B cell (primary cell): Measurements from ENCODE around the gene SLC35A5. TPM values are rescaled to one million over a fixed set of nuclear protein-coding genes. Genes with fewer than 3 reads are reported as not detected.
"Not testable (repeated sequence)": the region's sequence is repeated elsewhere in the genome, so short reads cannot be mapped to it uniquely, and the experiment has no call there.

ENCODE experiments used
- ATAC-seq: fragments of 200-7000 bp; cut with Tn5 transposase; one replicate; pipeline ENCODE4 v1.10.0; 2021; ENCODE audit warnings: low read depth, mild to moderate bottlenecking, moderate number of reproducible peaks, moderate library complexity
- CTCF ChIA-PET: fragments of 350-600 bp; sonication (Branson Sonifier 250); formaldehyde crosslinking; loops from one replicate; lab custom pipeline; 2021; ENCODE audit warnings: antibody characterized with exemption, inconsistent platforms; lab: Charles Lee
- POLR2A ChIA-PET: fragments of 350-600 bp; sonication (Branson Sonifier 250); formaldehyde crosslinking; loops from one replicate; lab custom pipeline; 2021; ENCODE audit warnings: antibody characterized with exemption; lab: Charles Lee
- DNase-seq: peaks from one replicate; pipeline ENCODE4 v3.0.0; 2013
- H2AFZ ChIP-seq: 2 replicates; pipeline ENCODE4 v1.6.1; 2012; ENCODE audit warnings: mild to moderate bottlenecking, low read depth, low read length; ENCODE audit not compliant: insufficient read depth, poor library complexity, severe bottlenecking
- H3K27ac ChIP-seq, 2 donors: 1 replicate in 1 of 2; 2 replicates in 1 of 2; pipeline ENCODE4 v1.5.1; 2012 to 2013; ENCODE audit warnings: low read length in 2 of 2, mild to moderate bottlenecking in 2 of 2, moderate library complexity in 1 of 2
- H3K27me3 ChIP-seq, 4 experiments: fragments of 200-600 bp in 1 of 4; sonication (generic) in 1 of 4; replicated peaks in 1 of 4; 1 replicate in 2 of 4; 2 replicates in 2 of 4; pipeline versions ENCODE4 v1.6.1 to v1.7.0; 2013 to 2016; ENCODE audit warnings: low read length in 3 of 4, mild to moderate bottlenecking in 2 of 4, mixed read lengths in 1 of 4, moderate library complexity in 1 of 4; ENCODE audit not compliant: insufficient read depth in 4 of 4, control insufficient read depth in 3 of 4; ENCODE audit errors: control extremely low read depth in 1 of 4
- H3K36me3 ChIP-seq, 2 experiments: replicated peaks in 1 of 2; 1 replicate in 1 of 2; 2 replicates in 1 of 2; pipeline versions ENCODE4 v1.6.1 to v1.7.1; 2013; ENCODE audit warnings: low read length in 1 of 2; ENCODE audit not compliant: insufficient read depth in 2 of 2, control insufficient read depth in 1 of 2; ENCODE audit errors: control extremely low read depth in 1 of 2, extremely low read depth in 1 of 2
- H3K4me1 ChIP-seq, 2 donors: fragments of 200-600 bp in 1 of 2; sonication (generic) in 1 of 2; 1 replicate in 1 of 2; 2 replicates in 1 of 2; pipeline versions ENCODE4 v1.5.1 to v1.6.1; 2013 to 2017; ENCODE audit warnings: low read length in 2 of 2; ENCODE audit not compliant: control insufficient read depth in 2 of 2, insufficient read depth in 2 of 2
- H3K4me2 ChIP-seq: replicated peaks from 2 replicates; pipeline ENCODE3; 2012; ENCODE audit warnings: mild to moderate bottlenecking, low read depth, low read length; ENCODE audit not compliant: poor library complexity, severe bottlenecking
- H3K4me3 ChIP-seq, 5 experiments: fragments of 200-600 bp in 1 of 5; sonication (generic) in 1 of 5; 1 replicate in 3 of 5; 2 replicates in 2 of 5; pipeline versions ENCODE4 v1.5.1 to v1.7.0; 2011 to 2016; ENCODE audit warnings: low read length in 4 of 5, mild to moderate bottlenecking in 4 of 5, low read depth in 2 of 5, control low read depth in 1 of 5, moderate library complexity in 1 of 5; ENCODE audit not compliant: insufficient read depth in 1 of 5; ENCODE audit errors: control extremely low read depth in 1 of 5, extremely low read depth in 1 of 5
- H3K79me2 ChIP-seq: fragments of 200-600 bp; sonication (generic); one replicate; pipeline ENCODE4 v1.6.0; 2016; ENCODE audit warnings: low read length; ENCODE audit not compliant: control insufficient read depth, insufficient read depth
- H3K9ac ChIP-seq: fragments of 200-600 bp; sonication (generic); 2 replicates; pipeline ENCODE4 v1.6.1; 2017; ENCODE audit warnings: mild to moderate bottlenecking, low read length, moderate library complexity
- H3K9me3 ChIP-seq, 3 donors: one replicate each; pipeline versions ENCODE4 v1.6.1 to v1.7.1; 2013; ENCODE audit warnings: low read length in 2 of 3; ENCODE audit not compliant: control insufficient read depth in 2 of 3, insufficient read depth in 1 of 3; ENCODE audit errors: control extremely low read depth in 1 of 3
- H4K20me1 ChIP-seq: 2 replicates; pipeline ENCODE4 v1.6.0; 2012; ENCODE audit warnings: mild to moderate bottlenecking, low read length; ENCODE audit not compliant: insufficient read depth, control insufficient read depth, poor library complexity, severe bottlenecking
- H3K27ac Mint-ChIP-seq: one replicate; pipeline ENCODE4 v1.8.0; 2021; ENCODE audit warnings: mixed read lengths
- H3K27me3 Mint-ChIP-seq: one replicate; pipeline ENCODE4 v1.8.0; 2021; ENCODE audit warnings: mixed read lengths
- H3K4me1 Mint-ChIP-seq: one replicate; pipeline ENCODE4 v1.8.0; 2021; ENCODE audit warnings: mixed read lengths
- H3K4me3 Mint-ChIP-seq: one replicate; pipeline ENCODE4 v1.8.0; 2021; ENCODE audit warnings: mixed read lengths
- H3K9me3 Mint-ChIP-seq: one replicate; pipeline ENCODE4 v1.8.0; 2022; ENCODE audit warnings: mixed read lengths; ENCODE audit not compliant: insufficient read depth
- CTCF ChIP-seq: fragments of 200-600 bp; IDR thresholded peaks from one replicate; pipeline ENCODE4 v1.8.0; 2022; ENCODE audit warnings: antibody characterized with exemption, mild to moderate bottlenecking
- EZH2 ChIP-seq: IDR thresholded peaks from 2 replicates; pipeline ENCODE4 v1.6.1; 2012; ENCODE audit warnings: borderline replicate concordance, low read depth, mild to moderate bottlenecking, moderate library complexity, low read length; ENCODE audit not compliant: insufficient read depth, poor library complexity, severe bottlenecking
- WGBS: methylation state at CpG from one replicate; pipeline ENCODE4 v1.1.5; 2013; ENCODE audit warnings: missing lambda C conversion rate; ENCODE audit not compliant: insufficient coverage; 5-methylcytosine and 5-hydroxymethylcytosine counted together
- intact Hi-C: fragments of 100-400 bp; cut with micrococcal nuclease; formaldehyde crosslinking; loops from one replicate; pipeline ENCODE4 v1.10.0; 2022
- polyA plus RNA-seq: library from polyadenylated mRNA; depleted of rRNA; stranded (reverse); fragments of >200 nt; gene quantifications from 2 replicates; pipeline ENCODE4 v1.2.3, GENCODE V29; 2012
- total RNA-seq, 2 donors: library from RNA; stranded (reverse); fragments of 120-200 nt in 1 of 2; gene quantifications; 1 replicate in 1 of 2; 2 replicates in 1 of 2; pipeline versions ENCODE4 v1.2.3 to v1.2.4, GENCODE V29; 2013 to 2022

The SLC35A5 gene
- total and polyA plus RNA-seq, 2 donors (not counting 1 experiment from before 2014, with no cell fraction given): 15.4 to 34.9 TPM

GRCh38 chr3:112564247-112564939 is 2.5 kb downstream of the SLC35A5 start:
- DNase-seq, H3K9me3 ChIP-seq, H2AFZ ChIP-seq, H4K20me1 ChIP-seq, H3K27ac Mint-ChIP-seq, H3K27ac ChIP-seq, H3K27me3 ChIP-seq, H3K4me3 ChIP-seq, CTCF ChIA-PET, POLR2A ChIA-PET, H3K27me3 Mint-ChIP-seq, H3K4me2 ChIP-seq, ATAC-seq, H3K9me3 Mint-ChIP-seq, H3K9ac ChIP-seq: not testable (repeated sequence)
- Mint-ChIP-seq H3K4me1 (peaks cover 44% of the 10 kb centered on the region), H3K4me3 (peak overlapping the region; percentile 30)
- H3K4me1 ChIP-seq: peaks cover 22 to 23% of the 10 kb centered on the region in 2 donors
- intact Hi-C loops: loop anchor here (5.0 to 10.0 kb wide), 5 partner anchors 437 to 1888 kb away; partner anchors contain the start of genes ATP6V1A, NAA50 and SIDT1
- peaks cover 57% of the 10 kb centered on the region for H3K79me2 ChIP-seq
- H3K36me3 ChIP-seq: peaks cover 18 to 32% of the 10 kb centered on the region in 2 experiments
- WGBS: 100% methylated on average over 3 of the region's 15 CpGs

GRCh38 chr3:112564940-112565305 is 3.1 kb downstream of the SLC35A5 start:
- CTCF ChIA-PET: no interaction called here
- Mint-ChIP-seq H3K9me3 (no peaks in the 10 kb centered on the region), H3K27ac (no peak overlapping the region), H3K4me1 (peaks cover 39% of the 10 kb centered on the region), H3K27me3 (no peaks in the 10 kb centered on the region), H3K4me3 (no peak overlapping the region)
- no peak overlapping the region for H3K9ac ChIP-seq
- no peak overlapping the region for H2AFZ ChIP-seq
- H3K4me2 ChIP-seq: no peak overlapping the region
- no peak overlapping the region for H3K4me3 ChIP-seq
- intact Hi-C loops: loop anchor here (5.0 to 10.0 kb wide), 5 partner anchors 438 to 1887 kb away; partner anchors contain the start of genes ATP6V1A, NAA50 and SIDT1
- POLR2A ChIA-PET: no interaction called here
- peaks cover 16 to 17% of the 10 kb centered on the region in 2 donors for H3K4me1 ChIP-seq
- H3K27me3 ChIP-seq: no peaks in the 10 kb centered on the region
- no peak overlapping the region for H3K27ac ChIP-seq
- DNase-seq (no peak), ATAC-seq (no peak)
- H3K9me3 ChIP-seq: no peaks in the 10 kb centered on the region
- H3K36me3 ChIP-seq: peaks cover 18 to 37% of the 10 kb centered on the region in 2 experiments
- peaks cover 52% of the 10 kb centered on the region for H3K79me2 ChIP-seq
- no peak for TF ChIP-seq EZH2
- TF ChIP-seq CTCF: no peak
- no peaks in the 10 kb centered on the region for H4K20me1 ChIP-seq
